Measurements from ENCODE around the gene PACRGL. TPM values are rescaled to one million over a fixed set of nuclear protein-coding genes. Genes with fewer than 3 reads are reported as not detected.
A peak's percentile ranks its signal among the peaks of the same experiment; 100 is the strongest.

Gene PACRGL
- total RNA-seq, 1 donor from 2014 or later = 15.2 TPM

- TF ChIP-seq CTCF (IDR thresholded peaks at IDR 0.05) = no peak
- Histone ChIP-seq H3K9me3 (no peaks in the 10 kb centered on the region), H3K27me3 (ENCODE audit: low read depth) (no peaks in the 10 kb centered on the region), H3K4me1 (no peaks in the 10 kb centered on the region), H3K36me3 (no peaks in the 10 kb centered on the region), H3K27ac (no peak overlapping the region), H3K4me3 (no peak overlapping the region)
- intact Hi-C loops (cut with DNase I) = no loop called here
- no peak for ATAC-seq
- no peak for DNase-seq
Measured at GRCh38 chr4:20760053-20760452, 59.8 kb downstream of the PACRGL start.

GRCh38 chr4:20761382-20761781 is 61.1 kb downstream of the PACRGL start:
- Histone ChIP-seq H3K4me1 (no peaks in the 10 kb centered on the region), H3K9me3 (no peaks in the 10 kb centered on the region), H3K36me3 (no peaks in the 10 kb centered on the region), H3K27ac (no peak overlapping the region), H3K27me3 (ENCODE audit: low read depth) (no peaks in the 10 kb centered on the region), H3K4me3 (no peak overlapping the region)
- no peak for ATAC-seq
- intact Hi-C loops (cut with DNase I) = no loop called here
- no peak for DNase-seq
- TF ChIP-seq CTCF (IDR thresholded peaks at IDR 0.05) = no peak

GRCh38 chr4:20761826-20762225 is 61.6 kb downstream of the PACRGL start:
- Histone ChIP-seq H3K36me3 (no peaks in the 10 kb centered on the region), H3K4me1 (no peaks in the 10 kb centered on the region), H3K27ac (no peak overlapping the region), H3K9me3 (no peaks in the 10 kb centered on the region), H3K27me3 (ENCODE audit: low read depth) (no peaks in the 10 kb centered on the region), H3K4me3 (no peak overlapping the region)
- no peak for DNase-seq
- no peak for TF ChIP-seq CTCF (IDR thresholded peaks at IDR 0.05)
- ATAC-seq = no peak
- intact Hi-C loops (cut with DNase I) = no loop called here

- intact Hi-C loops (cut with DNase I) = no loop called here
- Histone ChIP-seq H3K9me3 (no peaks in the 10 kb centered on the region), H3K4me3 (no peak overlapping the region), H3K27ac (no peak overlapping the region), H3K27me3 (ENCODE audit: low read depth) (no peaks in the 10 kb centered on the region), H3K36me3 (no peaks in the 10 kb centered on the region), H3K4me1 (no peaks in the 10 kb centered on the region)
- no peak for TF ChIP-seq CTCF (IDR thresholded peaks at IDR 0.05)
- ATAC-seq (no peak), DNase-seq (no peak)
Measured at GRCh38 chr4:20764366-20764992, 64.2 kb downstream of the PACRGL start.

DNA sequence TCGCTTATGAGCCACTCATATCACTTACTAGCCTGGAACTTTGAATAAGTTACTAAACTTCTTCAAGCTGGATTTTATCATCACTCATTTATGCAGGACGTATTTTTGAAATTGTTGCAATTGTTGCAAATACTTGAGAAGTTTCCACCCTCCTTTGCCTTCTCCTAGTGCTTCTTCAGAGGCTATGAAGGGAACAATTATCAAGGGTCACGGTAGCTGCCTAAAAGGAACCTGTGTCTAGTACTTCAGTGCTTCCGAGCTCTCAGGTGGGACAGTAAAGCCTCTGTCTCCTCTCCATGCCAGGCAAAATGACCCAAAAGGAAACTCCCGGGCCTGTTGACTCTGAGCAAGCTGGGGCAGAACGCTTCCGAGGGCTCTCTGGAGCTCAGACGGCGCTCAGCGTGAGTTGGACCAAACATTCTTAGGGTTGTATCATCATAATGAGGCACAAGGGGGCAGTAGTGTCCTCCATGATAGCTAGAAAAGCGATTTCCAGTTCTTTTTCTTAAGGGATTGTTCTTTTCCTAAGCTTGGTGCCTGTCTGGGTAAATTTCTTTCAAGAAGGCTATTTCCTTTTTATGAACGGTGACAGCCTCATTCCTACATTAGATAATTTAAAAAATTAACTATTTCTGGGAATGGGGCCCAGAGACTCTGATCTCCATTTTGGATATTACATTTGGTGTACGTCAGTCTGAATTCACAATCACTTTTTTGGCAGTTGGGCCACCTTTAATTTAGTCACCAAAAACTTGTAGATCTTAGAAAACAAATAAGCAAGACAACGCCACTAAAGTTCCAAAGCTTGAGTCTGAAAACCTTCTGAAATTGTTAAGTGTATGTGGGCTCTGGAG is 73.1 kb downstream of the PACRGL start:
- TF ChIP-seq CTCF (IDR thresholded peaks at IDR 0.05) = peak; percentile 70
- Histone ChIP-seq H3K9me3 (no peaks in the 10 kb centered on the region), H3K4me3 (no peak overlapping the region), H3K36me3 (no peaks in the 10 kb centered on the region), H3K27ac (no peak overlapping the region), H3K4me1 (peaks cover 5% of the 10 kb centered on the region), H3K27me3 (ENCODE audit: low read depth) (no peaks in the 10 kb centered on the region)
- intact Hi-C loops (cut with DNase I) = no loop called here
- ATAC-seq (peak; percentile 86 to 87), DNase-seq (peak; percentile 47)

All from lower lobe of right lung (tissue), 2 donors.